Islet of Langerhans (tissue), 1 donor: ENCODE measurements around the gene TRAF2.

Experiments
- FAIRE-seq: peaks from one replicate; lab custom pipeline; 2011; peaks lifted over from hg19 to GRCh38; lab: Jason Lieb, UNC

The TRAF2 gene

GRCh38 chr9:136913701-136914438 lies 27.6 kb downstream of the TRAF2 start:
- FAIRE-seq = no peak

GRCh38 chr9:136915632-136916329 lies 29.5 kb downstream of the TRAF2 start:
- FAIRE-seq = no peak

- FAIRE-seq = no peak
Measured at GRCh38 chr9:136916330-136917184, 30.2 kb downstream of the TRAF2 start.

GRCh38 chr9:136917902-136918301 lies 31.6 kb downstream of the TRAF2 start:
- FAIRE-seq = no peak

- FAIRE-seq = no peak
Measured at GRCh38 chr9:136920069-136920468, 33.8 kb downstream of the TRAF2 start.

- FAIRE-seq = no peak
Measured at GRCh38 chr9:136920734-136921231, 34.5 kb downstream of the TRAF2 start.

- no peak for FAIRE-seq
Measured at GRCh38 chr9:136921307-136921706, 35.0 kb downstream of the TRAF2 start.

GRCh38 chr9:136921718-136922117 lies 35.4 kb downstream of the TRAF2 start:
- FAIRE-seq = no peak

- FAIRE-seq = no peak
Measured at GRCh38 chr9:136922540-136922939, 36.2 kb downstream of the TRAF2 start.

GRCh38 chr9:136923881-136924280 lies 37.6 kb downstream of the TRAF2 start:
- FAIRE-seq = no peak

GRCh38 chr9:136925414-136926153 lies 39.3 kb downstream of the TRAF2 start:
- FAIRE-seq = no peak

- FAIRE-seq = no peak
Measured at GRCh38 chr9:136926154-136926704, 39.9 kb downstream of the TRAF2 start.

GRCh38 chr9:136926749-136927148 lies 40.4 kb downstream of the TRAF2 start:
- FAIRE-seq = no peak

- no peak for FAIRE-seq
Measured at GRCh38 chr9:136927343-136928271, 41.3 kb downstream of the TRAF2 start.

- FAIRE-seq = no peak
Measured at GRCh38 chr9:136928591-136928990, 42.3 kb downstream of the TRAF2 start.

GRCh38 chr9:136930014-136930413 lies 43.7 kb downstream of the TRAF2 start:
- FAIRE-seq = no peak

- no peak for FAIRE-seq
Measured at GRCh38 chr9:136931611-136932130, 45.4 kb downstream of the TRAF2 start.

GRCh38 chr9:136934277-136934676 lies 48.0 kb downstream of the TRAF2 start:
- FAIRE-seq = no peak

- FAIRE-seq = no peak
Measured at GRCh38 chr9:136935651-136936050, 49.3 kb downstream of the TRAF2 start.

GRCh38 chr9:136936645-136937170 lies 50.4 kb downstream of the TRAF2 start:
- no peak for FAIRE-seq
